Anterior cingulate cortex (tissue), 58 donors: ENCODE results near the gene SFPQ.

Source experiments
- DNase-seq, 58 donors: peaks; one replicate each; lab custom pipeline; 2025; lab: John Stamatoyannopoulos, UW

The SFPQ gene

DNA sequence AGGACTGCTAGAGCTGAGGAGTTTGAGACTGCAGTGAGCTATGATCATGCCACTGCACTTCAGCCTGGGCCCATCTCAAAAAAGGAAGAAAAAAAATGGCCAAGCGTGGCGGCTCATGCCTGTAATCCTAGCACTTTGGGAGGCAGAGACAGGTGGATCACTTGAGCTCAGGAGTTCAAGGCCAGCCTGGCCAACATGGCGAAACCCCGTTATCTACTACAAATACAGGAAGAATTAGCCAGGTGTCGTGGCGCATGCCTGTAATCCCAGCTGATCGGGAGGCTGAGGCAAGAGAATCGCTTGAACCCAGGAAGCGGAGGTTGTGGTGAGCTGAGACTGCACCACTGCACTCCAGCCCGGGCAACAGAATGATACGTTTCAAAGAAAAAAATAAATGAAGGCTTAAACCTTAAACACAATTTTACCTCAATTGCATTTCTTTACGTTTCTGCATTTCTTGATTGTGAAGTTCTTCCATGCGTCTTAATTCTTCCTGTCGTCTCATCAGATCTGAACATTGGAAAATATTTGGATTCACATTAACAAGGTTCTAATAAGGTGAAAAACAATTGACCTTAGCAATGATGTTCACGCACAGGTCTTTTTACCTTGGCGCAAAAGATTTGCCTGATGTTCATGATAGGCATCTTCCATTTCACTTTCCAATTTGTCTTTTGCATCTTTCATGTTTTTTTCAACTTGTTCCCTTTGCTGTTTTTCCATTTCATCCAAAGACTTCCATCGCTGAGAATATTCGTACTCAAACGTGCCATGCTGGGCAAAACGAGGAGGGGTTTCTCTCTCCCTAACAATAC lies 4.2 kb downstream of the SFPQ start:
- no peak for DNase-seq

DNA sequence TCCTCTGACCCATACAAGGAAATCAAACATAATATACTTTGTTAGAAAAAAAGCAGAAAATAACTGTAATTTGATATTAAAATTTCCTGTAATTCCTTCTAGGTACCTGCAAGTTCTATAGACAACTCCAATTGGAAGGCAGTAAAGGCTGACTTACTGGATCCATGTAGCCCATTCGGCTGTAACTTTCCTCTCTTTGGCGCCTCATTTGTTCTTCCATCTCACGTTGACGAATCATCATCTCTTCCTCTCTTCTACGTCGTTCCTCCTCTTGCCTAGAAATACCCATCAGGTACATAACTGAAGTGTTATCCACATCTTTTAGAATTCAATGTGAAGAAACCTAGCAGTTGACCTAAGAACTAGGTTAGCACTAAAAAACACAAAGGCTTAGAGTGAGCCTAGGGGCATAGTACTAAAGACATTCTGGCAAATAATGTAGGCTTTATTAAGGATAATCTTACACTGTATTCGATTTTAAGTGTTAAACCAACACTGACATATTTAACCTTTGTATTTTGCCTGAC lies 5.1 kb downstream of the SFPQ start:
- no peak for DNase-seq

- DNase-seq, result no peak
Observed at GRCh38 chr1:35186239-35186638, 6.7 kb downstream of the SFPQ start.

DNA sequence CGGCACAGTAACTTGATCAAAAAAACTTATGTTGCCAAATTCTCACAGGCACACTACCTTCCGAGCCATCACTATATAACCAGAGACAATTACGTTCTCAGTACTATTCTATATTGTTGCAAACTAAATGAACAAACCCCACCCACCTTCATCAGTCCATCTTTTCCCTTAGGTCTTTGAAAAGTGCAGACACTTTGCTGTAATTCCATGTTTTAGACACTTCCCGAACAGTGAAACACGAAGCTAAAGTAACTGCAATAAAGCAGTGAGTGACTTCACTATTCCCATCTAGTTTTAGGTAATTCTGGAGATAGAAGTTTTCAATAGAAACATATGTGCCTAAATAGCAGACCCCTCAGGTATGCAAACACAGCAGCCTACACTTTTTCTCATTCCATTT lies 7.7 kb downstream of the SFPQ start:
- DNase-seq, result no peak

DNA sequence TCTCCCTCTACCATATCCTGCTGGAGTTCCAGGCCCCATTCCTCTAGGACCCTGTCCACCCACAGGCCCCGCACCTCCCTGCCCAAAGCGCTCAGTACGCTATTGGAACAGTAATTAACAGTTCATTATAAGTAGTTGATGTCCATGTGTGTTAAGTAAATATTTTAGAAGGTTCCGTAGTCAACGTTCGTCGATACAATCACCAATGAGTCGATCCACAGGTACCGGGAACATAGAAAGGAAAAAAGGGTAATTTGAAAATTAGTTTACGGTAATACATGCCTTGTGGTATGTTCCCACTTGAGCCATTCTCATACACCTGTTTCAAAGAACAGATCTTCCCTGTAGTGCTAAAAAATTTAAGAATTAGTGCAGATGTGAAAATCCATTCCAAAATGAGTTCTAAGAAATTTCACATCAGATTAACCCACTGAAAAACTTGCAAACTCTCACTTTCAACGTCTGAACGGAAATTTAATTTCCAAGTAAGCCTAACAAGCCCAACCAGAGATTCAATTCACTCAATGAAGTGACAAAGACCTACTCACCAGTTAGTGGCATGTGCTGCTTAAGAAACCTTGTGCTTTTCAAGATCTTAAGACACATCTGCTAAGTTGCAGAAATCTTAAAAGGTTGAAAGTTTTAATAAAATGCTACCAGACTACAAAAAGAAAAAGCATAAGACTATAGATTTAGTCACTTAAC lies 8.3 kb downstream of the SFPQ start:
- DNase-seq, result no peak

GRCh38 chr1:35181790-35182455 lies 11.0 kb downstream of the SFPQ start:
- no peak for DNase-seq

- DNase-seq, result no peak
Observed at GRCh38 chr1:35180776-35181374, 12.1 kb downstream of the SFPQ start.

- DNase-seq, result no peak
Observed at GRCh38 chr1:35179908-35180307, 13.0 kb downstream of the SFPQ start.

DNA sequence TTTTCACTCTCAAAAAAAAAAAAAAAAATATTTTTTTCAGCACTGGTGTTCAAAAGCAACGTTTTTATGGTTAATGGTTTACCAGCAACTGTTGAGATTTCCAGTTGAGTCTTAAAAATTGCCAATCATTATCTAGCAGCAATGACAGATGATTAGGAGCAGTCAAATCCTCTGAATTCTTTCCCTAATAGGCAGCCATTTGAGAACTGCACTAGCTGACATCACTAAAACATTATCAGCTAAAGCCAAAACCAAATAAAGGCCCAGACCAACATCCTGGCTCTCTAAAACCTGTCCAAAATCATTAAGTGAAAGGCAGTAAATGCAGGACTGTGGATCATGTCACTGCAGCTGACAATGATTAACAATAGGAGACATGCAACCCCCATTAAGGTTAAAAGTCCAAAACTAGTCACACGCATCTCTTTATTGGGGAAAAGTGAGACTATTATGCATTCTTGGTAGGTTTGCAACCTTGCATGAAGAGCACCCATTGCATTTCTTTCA lies 14.0 kb downstream of the SFPQ start:
- no peak for DNase-seq

GRCh38 chr1:35178295-35178695 lies 14.7 kb downstream of the SFPQ start:
- no peak for DNase-seq

- no peak for DNase-seq
Observed at GRCh38 chr1:35177237-35177786, 15.6 kb downstream of the SFPQ start.

GRCh38 chr1:35175602-35176001 lies 17.3 kb downstream of the SFPQ start:
- DNase-seq, result no peak

DNA sequence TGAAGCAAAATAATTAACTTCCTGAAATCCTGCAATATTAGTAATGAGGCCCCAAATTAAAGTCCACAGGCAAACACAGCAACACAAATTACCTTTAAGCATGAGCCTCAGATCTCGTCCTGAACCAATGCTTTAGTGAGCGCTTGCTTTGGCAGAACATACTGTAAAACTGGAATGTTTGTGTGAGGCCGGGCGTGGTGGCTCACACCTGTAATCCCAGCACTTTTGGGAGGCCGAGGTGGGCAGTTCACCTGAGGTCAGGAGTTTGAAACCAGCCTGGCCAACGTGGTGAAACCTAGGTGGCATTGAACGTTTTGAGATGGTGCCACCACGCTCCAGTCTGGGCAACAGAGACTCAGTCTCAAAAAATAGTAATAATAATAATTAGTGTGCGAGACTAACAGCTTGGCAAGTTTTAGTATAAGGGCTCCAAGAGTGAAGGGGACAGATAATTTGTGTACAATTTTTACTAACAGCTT lies 17.8 kb downstream of the SFPQ start:
- no peak for DNase-seq

DNA sequence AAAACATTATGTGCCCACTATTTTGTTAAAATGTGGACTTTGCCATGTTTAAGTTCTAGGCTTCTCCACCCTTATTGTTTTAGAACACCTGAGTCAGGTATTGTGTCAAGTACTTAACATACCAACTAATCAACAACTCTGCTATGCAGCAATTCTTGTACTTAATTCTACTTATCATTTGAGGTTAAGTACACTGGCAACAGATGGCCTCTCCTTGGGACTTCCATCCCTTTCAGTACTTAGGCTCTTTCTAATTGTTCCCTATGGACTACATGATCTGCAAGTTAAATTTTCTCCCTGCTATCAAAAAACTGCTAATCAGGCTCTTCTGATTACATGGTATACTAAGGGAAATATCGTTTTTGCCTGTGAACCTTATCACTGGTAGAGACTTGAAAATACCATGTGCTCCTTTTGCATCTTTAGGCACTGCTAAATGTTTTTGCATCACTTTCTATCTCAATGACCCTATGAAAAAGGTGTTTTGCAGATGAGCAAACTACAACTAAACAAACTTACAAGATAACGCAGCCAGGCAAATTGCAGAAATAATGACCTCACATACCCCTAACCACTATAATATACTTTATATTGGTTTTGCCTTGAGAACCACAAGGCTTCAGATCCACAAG lies 18.9 kb downstream of the SFPQ start:
- no peak for DNase-seq

GRCh38 chr1:35173491-35173890 lies 19.5 kb downstream of the SFPQ start:
- DNase-seq, result no peak

GRCh38 chr1:35172022-35172421 lies 20.9 kb downstream of the SFPQ start:
- no peak for DNase-seq

GRCh38 chr1:35171579-35171978 lies 21.4 kb downstream of the SFPQ start:
- no peak for DNase-seq

- no peak for DNase-seq
Observed at GRCh38 chr1:35164893-35165292, 28.1 kb downstream of the SFPQ start.

GRCh38 chr1:35151220-35151619 lies 41.7 kb downstream of the SFPQ start:
- DNase-seq, result no peak
